Mononuclear cell (primary cell): ENCODE data around the gene UBE4B. TPM values are rescaled to one million over a fixed set of nuclear protein-coding genes. Genes with fewer than 3 reads are reported as not detected.
"Not testable (repeated sequence)": the region's sequence is repeated elsewhere in the genome, so short reads cannot be mapped to it uniquely, and the experiment has no call there.

Source experiments
- H3K27me3 ChIP-seq: 2 replicates; pipeline ENCODE4 v1.6.0; 2011; ENCODE audit warnings: low read length, control low read depth; ENCODE audit not compliant: insufficient read depth
- H3K4me1 ChIP-seq: 2 replicates; pipeline ENCODE4 v1.5.1; 2011; ENCODE audit warnings: mild to moderate bottlenecking, low read length, control low read depth; ENCODE audit not compliant: insufficient read depth
- H3K4me3 ChIP-seq: 2 replicates; pipeline ENCODE4 v1.5.1; 2011; ENCODE audit warnings: mild to moderate bottlenecking, low read length, moderate library complexity
- H3K9me3 ChIP-seq: 2 replicates; pipeline ENCODE4 v1.5.1; 2011; ENCODE audit warnings: low read depth, mild to moderate bottlenecking, control low read depth, low read length
- total RNA-seq: library from RNA; depleted of rRNA; stranded (reverse); fragments of >200 nt; gene quantifications from one replicate; pipeline ENCODE4 v1.2.3, GENCODE V29; 2012

The UBE4B gene
- total RNA-seq, 1 donor: 26.7 TPM

- Histone ChIP-seq H3K4me3 (no peak overlapping the region), H3K4me1 (no peaks in the 10 kb centered on the region), H3K27me3 (no peaks in the 10 kb centered on the region), H3K9me3 (no peaks in the 10 kb centered on the region)
Observed at GRCh38 chr1:10179406-10180091, 146.8 kb downstream of the UBE4B start.

DNA sequence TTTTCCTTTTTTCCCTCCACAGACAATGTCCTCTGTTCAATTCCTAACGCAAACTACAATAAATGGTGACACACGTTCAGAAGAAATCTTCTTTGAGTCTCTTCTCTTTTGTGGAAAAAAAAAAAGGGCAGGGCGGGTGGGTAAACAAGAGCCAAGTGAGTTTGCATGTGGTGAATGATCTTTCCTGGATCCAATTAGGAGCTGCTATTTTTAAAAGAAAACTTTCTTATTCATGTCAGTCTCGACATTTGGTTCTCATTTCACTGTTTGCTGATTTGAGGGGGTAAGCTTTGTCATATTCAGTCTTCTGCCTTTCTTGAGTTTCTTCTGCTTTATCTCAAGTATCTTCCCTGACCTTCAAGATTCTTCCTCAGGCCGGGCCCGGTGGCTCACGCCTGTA, 148.4 kb downstream of the UBE4B start:
- Histone ChIP-seq H3K9me3 (no peaks in the 10 kb centered on the region), H3K27me3 (no peaks in the 10 kb centered on the region), H3K4me3 (no peak overlapping the region), H3K4me1 (no peaks in the 10 kb centered on the region)

DNA sequence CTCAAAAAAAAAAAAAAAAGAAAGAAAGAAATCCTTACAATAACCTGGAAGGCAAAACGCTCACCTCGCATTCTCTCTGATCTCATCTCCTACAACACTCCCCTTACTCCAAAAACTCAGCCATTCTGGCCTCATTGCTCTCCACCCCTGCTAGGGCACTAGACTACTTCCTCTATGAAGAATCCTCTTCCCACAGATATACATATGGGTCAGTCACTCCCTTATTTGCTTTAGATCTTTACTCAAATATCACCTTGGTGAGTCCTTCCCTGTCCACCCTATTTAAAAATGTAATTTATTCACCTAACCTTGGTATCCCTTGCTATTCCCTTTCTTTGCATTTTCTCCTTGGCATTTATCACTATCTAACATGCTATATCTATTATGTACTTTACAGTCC, 153.0 kb downstream of the UBE4B start:
- Histone ChIP-seq H3K9me3 (no peaks in the 10 kb centered on the region), H3K4me1 (no peaks in the 10 kb centered on the region), H3K27me3 (no peaks in the 10 kb centered on the region), H3K4me3 (no peak overlapping the region)

DNA sequence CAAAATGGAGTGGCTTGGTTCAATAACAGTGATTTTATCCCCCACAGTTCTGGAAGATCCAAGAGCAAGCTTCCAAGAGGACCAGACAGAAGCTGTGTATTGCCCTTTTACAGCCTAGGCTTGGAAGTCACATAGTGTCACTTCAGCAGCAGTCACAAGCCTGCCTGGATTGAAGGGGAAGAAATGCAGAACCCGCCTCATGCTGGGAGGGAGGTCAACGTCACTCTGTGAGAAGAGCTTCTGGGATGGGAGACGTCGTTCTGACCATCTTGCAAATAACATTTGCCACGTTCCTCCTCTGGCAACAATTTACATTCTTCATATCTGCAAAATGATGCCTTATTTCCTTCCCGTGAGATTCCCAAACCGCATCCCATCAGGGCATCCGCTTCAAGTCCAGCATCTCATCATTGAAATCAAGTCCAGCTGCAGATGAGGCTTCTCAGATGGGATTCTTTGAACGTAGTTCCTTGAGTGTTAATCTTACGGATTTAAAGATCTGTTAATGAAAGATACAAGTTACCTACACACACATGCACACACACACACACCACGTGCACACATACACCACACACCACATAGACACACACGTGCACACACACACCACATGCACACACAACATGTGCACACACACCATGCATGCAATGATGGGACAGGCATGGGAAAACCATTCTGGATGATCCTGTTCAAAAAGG, 153.7 kb downstream of the UBE4B start:
- H3K4me3 ChIP-seq: no peak overlapping the region
- H3K4me1 ChIP-seq: no peaks in the 10 kb centered on the region
- H3K27me3 ChIP-seq: no peaks in the 10 kb centered on the region
- no peaks in the 10 kb centered on the region for H3K9me3 ChIP-seq

- H3K4me3 ChIP-seq: no peak overlapping the region
- H3K27me3 ChIP-seq: no peaks in the 10 kb centered on the region
- no peaks in the 10 kb centered on the region for H3K4me1 ChIP-seq
- no peaks in the 10 kb centered on the region for H3K9me3 ChIP-seq
Observed at GRCh38 chr1:10187026-10187334, 154.2 kb downstream of the UBE4B start.

GRCh38 chr1:10188133-10188650, 155.4 kb downstream of the UBE4B start:
- Histone ChIP-seq H3K4me3 (no peak overlapping the region), H3K9me3 (no peaks in the 10 kb centered on the region), H3K4me1 (no peaks in the 10 kb centered on the region), H3K27me3 (no peaks in the 10 kb centered on the region)

DNA sequence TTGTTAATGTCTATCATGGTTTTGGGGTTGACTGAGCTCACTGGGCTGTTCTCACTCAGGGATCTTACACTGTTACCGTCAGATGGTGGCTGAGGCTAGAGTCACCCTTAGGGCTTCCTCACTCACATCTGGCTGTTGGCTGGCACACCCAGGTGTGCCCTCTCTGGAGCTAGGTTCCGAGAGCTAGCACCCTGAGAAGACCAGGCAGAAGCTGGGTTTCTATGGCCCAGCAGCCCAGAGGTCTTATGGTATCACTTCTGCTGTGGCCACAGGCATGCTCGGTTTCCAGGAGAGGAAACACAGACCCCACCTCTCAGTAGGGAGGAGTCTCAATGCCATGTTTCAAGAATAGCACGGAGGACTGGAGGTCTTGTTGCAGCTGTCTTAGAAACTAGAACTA, 156.9 kb downstream of the UBE4B start:
- Histone ChIP-seq H3K4me1 (no peaks in the 10 kb centered on the region), H3K9me3 (no peaks in the 10 kb centered on the region), H3K27me3 (no peaks in the 10 kb centered on the region), H3K4me3 (no peak overlapping the region)

GRCh38 chr1:10192263-10192662, 159.5 kb downstream of the UBE4B start:
- Histone ChIP-seq H3K27me3 (no peaks in the 10 kb centered on the region), H3K4me1 (no peaks in the 10 kb centered on the region), H3K4me3 (no peak overlapping the region), H3K9me3 (no peaks in the 10 kb centered on the region)

DNA sequence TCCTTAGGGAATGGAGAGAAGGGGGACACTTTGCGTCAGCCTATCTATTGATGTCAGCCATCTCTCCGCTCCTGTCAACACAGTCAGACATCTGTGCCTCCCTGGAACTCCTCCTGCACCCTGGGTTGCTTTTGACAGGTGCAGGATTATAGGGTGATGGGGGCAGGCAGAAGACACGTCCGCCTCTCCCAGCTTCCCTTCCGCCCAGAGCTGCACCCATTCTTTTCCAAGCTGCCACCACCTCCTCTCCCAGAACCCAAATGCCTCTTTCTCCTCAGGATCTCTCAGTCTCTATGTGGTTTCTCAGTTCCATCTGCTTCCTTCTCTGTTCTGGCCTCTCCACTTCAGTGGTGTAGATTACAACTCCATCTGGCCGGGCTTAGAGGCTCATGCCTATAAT, 160.5 kb downstream of the UBE4B start:
- H3K27me3 ChIP-seq: no peaks in the 10 kb centered on the region
- no peaks in the 10 kb centered on the region for H3K9me3 ChIP-seq
- H3K4me3 ChIP-seq: no peak overlapping the region
- H3K4me1 ChIP-seq: no peaks in the 10 kb centered on the region

GRCh38 chr1:10195570-10195969, 162.8 kb downstream of the UBE4B start:
- Histone ChIP-seq H3K9me3 (no peaks in the 10 kb centered on the region), H3K27me3 (no peaks in the 10 kb centered on the region), H3K4me1 (no peaks in the 10 kb centered on the region), H3K4me3 (no peak overlapping the region)

- Histone ChIP-seq H3K9me3 (no peaks in the 10 kb centered on the region), H3K4me3 (no peak overlapping the region), H3K4me1 (no peaks in the 10 kb centered on the region), H3K27me3 (no peaks in the 10 kb centered on the region)
Observed at GRCh38 chr1:10196976-10197375, 164.2 kb downstream of the UBE4B start.

- Histone ChIP-seq H3K4me1 (no peaks in the 10 kb centered on the region), H3K9me3 (no peaks in the 10 kb centered on the region), H3K4me3 (no peak overlapping the region), H3K27me3 (no peaks in the 10 kb centered on the region)
Observed at GRCh38 chr1:10200620-10201019, 167.9 kb downstream of the UBE4B start.

DNA sequence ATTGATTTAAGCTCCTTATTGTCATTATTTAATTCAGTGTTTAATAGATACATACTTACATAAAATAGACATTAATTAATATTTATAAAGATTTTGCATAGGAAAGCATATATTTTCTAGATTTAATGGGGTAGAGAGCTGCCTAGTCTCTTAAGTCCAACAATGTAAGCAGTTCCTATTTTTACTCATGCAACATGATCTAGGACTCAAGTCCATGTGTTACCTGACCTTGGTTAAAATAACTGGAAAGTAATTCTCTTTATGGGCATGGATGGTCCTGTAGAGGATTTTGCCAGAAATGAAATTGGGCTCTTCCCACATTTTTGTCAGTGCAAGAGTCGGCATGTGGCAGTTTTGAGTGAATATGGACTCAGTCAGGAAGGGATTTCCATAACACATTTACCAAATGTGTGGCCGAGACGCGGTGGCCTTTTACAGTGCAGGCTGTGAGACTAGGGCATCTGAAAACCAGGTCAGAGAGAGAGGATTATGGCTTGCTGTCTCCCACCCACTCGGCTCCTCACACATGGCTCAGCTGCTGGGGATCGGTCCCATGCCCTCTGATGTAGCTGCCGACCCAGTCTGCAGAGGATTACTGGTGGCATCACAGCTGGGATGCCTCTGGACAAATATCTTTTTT, 171.4 kb downstream of the UBE4B start:
- peaks cover 10% of the 10 kb centered on the region for H3K4me1 ChIP-seq

DNA sequence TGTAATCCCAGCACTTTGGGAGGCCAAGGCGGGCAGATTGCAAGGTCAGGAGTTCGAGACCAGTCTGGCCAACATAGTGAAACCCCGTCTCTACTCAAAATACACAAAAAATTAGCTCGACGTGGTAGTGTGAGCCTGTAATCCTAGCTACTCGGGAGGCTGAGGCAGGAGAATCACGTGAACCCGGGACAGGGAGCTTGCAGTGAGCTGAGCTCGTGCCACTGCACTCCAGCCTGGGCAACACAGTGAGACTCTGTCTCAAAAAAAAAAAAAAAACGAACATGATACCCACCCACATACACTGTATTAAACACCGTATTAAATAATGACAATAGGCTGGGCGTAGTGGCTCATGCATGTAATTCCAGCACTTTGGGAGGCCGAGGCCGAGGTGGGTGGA, 172.4 kb downstream of the UBE4B start:
- H3K27me3 ChIP-seq, H3K4me3 ChIP-seq, H3K9me3 ChIP-seq: not testable (repeated sequence)
- peaks cover 19% of the 10 kb centered on the region for H3K4me1 ChIP-seq

More for the DNA sequence above, 171.4 kb downstream of the UBE4B start:
- Histone ChIP-seq H3K4me3 (no peak overlapping the region), H3K9me3 (no peaks in the 10 kb centered on the region), H3K27me3 (no peaks in the 10 kb centered on the region)

- Histone ChIP-seq H3K4me3 (no peak overlapping the region), H3K27me3 (no peaks in the 10 kb centered on the region), H3K4me1 (peaks cover 35% of the 10 kb centered on the region), H3K9me3 (no peaks in the 10 kb centered on the region)
Observed at GRCh38 chr1:10207810-10208209, 175.1 kb downstream of the UBE4B start.
